ENCODE data around the gene DPP4. TPM values are rescaled to one million over a fixed set of nuclear protein-coding genes. Genes with fewer than 3 reads are reported as not detected.

DPP4 gene
- total RNA-seq, 2 experiments from 2014 or later, result 116 to 152 TPM

DNA sequence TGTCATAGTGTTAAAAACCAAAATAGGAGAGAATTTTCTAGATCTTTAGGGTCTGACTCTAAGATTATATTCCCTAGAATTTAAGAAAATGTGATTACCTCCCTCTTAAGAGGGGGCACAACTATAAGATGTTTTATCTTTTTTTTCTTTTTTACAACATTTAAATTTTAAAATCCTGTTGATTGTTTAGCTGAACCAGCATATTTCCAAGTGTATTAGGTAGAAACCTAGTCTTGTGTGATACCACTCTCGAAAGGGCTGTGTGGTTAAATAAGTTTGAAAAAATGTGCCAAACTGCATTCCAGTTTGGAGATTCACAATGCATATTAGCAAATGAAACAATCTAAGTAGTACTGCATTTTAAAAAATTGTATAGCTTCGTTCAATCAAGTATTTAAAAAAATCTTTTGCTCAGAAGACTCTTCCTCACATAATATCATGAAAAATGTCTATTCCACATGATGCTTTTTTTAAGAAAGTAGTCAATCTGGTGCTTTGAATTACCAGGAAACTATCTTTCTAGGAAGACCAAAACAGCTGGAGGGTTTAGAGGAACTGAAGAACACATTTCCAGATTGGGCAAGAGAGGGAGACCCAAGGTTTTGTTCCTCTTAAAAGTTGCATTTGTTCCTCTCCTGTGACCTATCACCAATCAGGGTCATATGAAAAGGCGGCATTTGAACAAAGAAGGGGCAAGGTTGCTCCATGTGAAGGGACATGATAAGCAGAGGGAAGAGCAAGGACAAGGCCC, 98.8 kb downstream of the DPP4 start:
- Mint-ChIP-seq H3K27ac (peak overlapping the region; percentile 42), H3K27me3 (no peaks in the 10 kb centered on the region), H3K4me1 (peaks cover 65% of the 10 kb centered on the region), H3K4me3 (no peak overlapping the region), H3K9me3 (peaks cover 32% of the 10 kb centered on the region), H3K36me3 (ENCODE audit: low read depth) (peaks cover 40% of the 10 kb centered on the region)
- no peak for DNase-seq
- ChIA-PET CTCF (interaction anchor here (1.7 kb wide), 1 partner anchor 20 kb away, joined by 5 read pairs; no protein-coding TSS in a partner anchor), POLR2A (no interaction called here)

- POLR2A ChIA-PET, result no interaction called here
- Mint-ChIP-seq H3K4me3 (no peak overlapping the region), H3K4me1 (peaks cover 59% of the 10 kb centered on the region), H3K27ac (no peak overlapping the region), H3K9me3 (peaks cover 39% of the 10 kb centered on the region), H3K36me3 (ENCODE audit: low read depth) (peaks cover 46% of the 10 kb centered on the region), H3K27me3 (no peaks in the 10 kb centered on the region)
- DNase-seq, result no peak
- CTCF ChIA-PET, result interaction anchor here (1.7 kb wide), 1 partner anchor 20 kb away, joined by 5 read pairs; no protein-coding TSS in a partner anchor
Measured at GRCh38 chr2:161974461-161974860, 99.6 kb downstream of the DPP4 start.

DNA sequence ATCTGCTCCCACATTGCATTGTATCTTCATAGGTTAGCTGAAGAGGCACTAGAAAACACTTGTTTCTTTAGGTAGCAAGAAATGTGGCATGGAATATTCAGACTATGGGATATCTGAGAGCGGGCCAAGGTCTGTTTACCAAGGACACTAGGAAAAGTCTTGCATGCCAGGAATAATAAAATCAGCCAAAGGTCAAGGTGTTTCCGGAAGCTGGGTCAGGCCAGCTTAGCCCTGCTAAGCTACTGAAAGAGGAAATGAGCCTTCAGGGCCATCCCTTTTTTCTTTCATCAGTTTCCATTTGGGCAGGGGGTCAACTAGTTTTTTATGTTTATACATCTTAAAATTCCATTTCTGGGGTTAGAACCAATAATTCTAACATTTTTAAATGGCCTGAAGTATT, 101.1 kb downstream of the DPP4 start:
- Mint-ChIP-seq H3K27ac (no peak overlapping the region), H3K27me3 (no peaks in the 10 kb centered on the region), H3K36me3 (ENCODE audit: low read depth) (peaks cover 55% of the 10 kb centered on the region), H3K9me3 (peaks cover 46% of the 10 kb centered on the region), H3K4me1 (peaks cover 53% of the 10 kb centered on the region), H3K4me3 (no peak overlapping the region)
- CTCF ChIA-PET, result interaction anchor here (0.6 to 3.1 kb wide), 8 partner anchors 8 to 105 kb away, joined by 3 to 11 read pairs (median 4); no protein-coding TSS in a partner anchor
- DNase-seq, result no peak
- POLR2A ChIA-PET, result interaction anchor here (1.7 kb wide), 1 partner anchor 20 kb away, joined by 3 read pairs; no protein-coding TSS in a partner anchor

GRCh38 chr2:161972232-161972631, 101.8 kb downstream of the DPP4 start:
- DNase-seq, result no peak
- Mint-ChIP-seq H3K4me1 (peaks cover 53% of the 10 kb centered on the region), H3K27ac (no peak overlapping the region), H3K27me3 (no peaks in the 10 kb centered on the region), H3K9me3 (peaks cover 44% of the 10 kb centered on the region), H3K4me3 (no peak overlapping the region), H3K36me3 (ENCODE audit: low read depth) (peaks cover 54% of the 10 kb centered on the region)
- ChIA-PET CTCF (interaction anchor here (0.6 to 3.1 kb wide), 11 partner anchors 9 to 105 kb away, joined by 3 to 11 read pairs (median 3); no protein-coding TSS in a partner anchor), POLR2A (interaction anchor here (1.7 kb wide), 1 partner anchor 21 kb away, joined by 3 read pairs; no protein-coding TSS in a partner anchor)

GRCh38 chr2:161971551-161971950, 102.5 kb downstream of the DPP4 start:
- H3K27me3 Mint-ChIP-seq, result no peaks in the 10 kb centered on the region
- H3K27ac Mint-ChIP-seq, result no peak overlapping the region

GRCh38 chr2:161969159-161969558, 104.9 kb downstream of the DPP4 start:
- Mint-ChIP-seq H3K4me1 (peaks cover 49% of the 10 kb centered on the region), H3K4me3 (no peak overlapping the region), H3K27ac (no peak overlapping the region), H3K9me3 (peaks cover 32% of the 10 kb centered on the region), H3K27me3 (no peaks in the 10 kb centered on the region), H3K36me3 (ENCODE audit: low read depth) (peaks cover 48% of the 10 kb centered on the region)
- ChIA-PET POLR2A (no interaction called here), CTCF (interaction anchor here (1.1 to 1.5 kb wide), 3 partner anchors 11 to 26 kb away, joined by 3 to 7 read pairs (median 3); no protein-coding TSS in a partner anchor)
- DNase-seq, result no peak

More at GRCh38 chr2:161971551-161971950, 102.5 kb downstream of the DPP4 start:
- Mint-ChIP-seq H3K36me3 (ENCODE audit: low read depth) (peaks cover 55% of the 10 kb centered on the region), H3K4me1 (peaks cover 54% of the 10 kb centered on the region), H3K9me3 (peaks cover 43% of the 10 kb centered on the region), H3K4me3 (no peak overlapping the region)
- DNase-seq, result no peak
- POLR2A ChIA-PET, result no interaction called here
- CTCF ChIA-PET, result interaction anchor here (0.6 to 3.1 kb wide), 8 partner anchors 9 to 84 kb away, joined by 3 to 11 read pairs (median 3); no protein-coding TSS in a partner anchor

DNA sequence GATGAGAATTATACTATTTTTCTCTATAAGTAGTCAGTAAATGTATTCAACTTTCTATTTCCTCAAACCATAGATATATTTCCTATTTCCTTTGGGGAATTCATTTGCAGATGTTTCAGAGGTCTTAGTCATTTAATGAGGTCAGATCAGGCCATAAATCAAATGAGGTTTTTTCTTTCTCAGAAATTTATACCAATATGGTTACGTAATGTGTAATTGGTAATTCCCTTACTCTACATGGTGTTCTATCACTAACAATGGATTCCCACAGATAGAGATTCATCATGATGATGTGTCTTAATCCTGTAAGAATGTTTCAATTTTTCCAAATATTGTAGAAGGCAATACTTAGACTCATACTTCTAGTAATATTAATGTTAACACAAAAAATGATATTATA, 108.0 kb downstream of the DPP4 start:
- no peak overlapping the region for H3K4me3 Mint-ChIP-seq
- peaks cover 47% of the 10 kb centered on the region for H3K36me3 Mint-ChIP-seq (ENCODE audit: low read depth)
- H3K27me3 Mint-ChIP-seq, result no peaks in the 10 kb centered on the region
- H3K9me3 Mint-ChIP-seq, result peaks cover 33% of the 10 kb centered on the region
- peaks cover 39% of the 10 kb centered on the region for H3K4me1 Mint-ChIP-seq
- ChIA-PET CTCF (no interaction called here), POLR2A (no interaction called here)
- DNase-seq, result no peak
- no peak overlapping the region for H3K27ac Mint-ChIP-seq

DNA sequence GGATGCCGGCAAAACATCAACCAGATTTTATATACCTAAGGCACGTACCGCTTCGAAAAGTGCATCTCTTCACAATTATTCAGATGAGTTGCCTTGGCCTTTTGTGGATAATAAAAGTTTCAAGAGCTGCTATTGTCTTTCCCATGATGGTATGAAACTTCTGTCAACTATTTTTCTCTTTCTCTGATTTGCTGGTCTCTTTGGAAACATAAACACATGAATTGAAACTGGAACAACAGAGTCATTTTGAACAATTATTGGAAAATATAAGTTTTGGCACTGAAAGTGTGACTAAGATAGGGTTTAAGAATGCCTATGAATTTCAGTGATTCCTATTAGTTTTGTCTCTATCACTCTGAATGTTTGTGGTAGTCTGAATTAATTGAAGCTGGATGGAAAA, 109.9 kb downstream of the DPP4 start:
- Mint-ChIP-seq H3K4me1 (peaks cover 41% of the 10 kb centered on the region), H3K4me3 (no peak overlapping the region), H3K27ac (peak overlapping the region; percentile 25), H3K9me3 (peaks cover 23% of the 10 kb centered on the region), H3K36me3 (ENCODE audit: low read depth) (peaks cover 44% of the 10 kb centered on the region), H3K27me3 (no peaks in the 10 kb centered on the region)
- CTCF ChIA-PET, result interaction anchor here (1.6 kb wide), 1 partner anchor 10 kb away, joined by 3 read pairs; no protein-coding TSS in a partner anchor
- POLR2A ChIA-PET, result interaction anchor here (1.1 kb wide), 1 partner anchor 11 kb away, joined by 4 read pairs; no protein-coding TSS in a partner anchor
- no peak for DNase-seq

DNA sequence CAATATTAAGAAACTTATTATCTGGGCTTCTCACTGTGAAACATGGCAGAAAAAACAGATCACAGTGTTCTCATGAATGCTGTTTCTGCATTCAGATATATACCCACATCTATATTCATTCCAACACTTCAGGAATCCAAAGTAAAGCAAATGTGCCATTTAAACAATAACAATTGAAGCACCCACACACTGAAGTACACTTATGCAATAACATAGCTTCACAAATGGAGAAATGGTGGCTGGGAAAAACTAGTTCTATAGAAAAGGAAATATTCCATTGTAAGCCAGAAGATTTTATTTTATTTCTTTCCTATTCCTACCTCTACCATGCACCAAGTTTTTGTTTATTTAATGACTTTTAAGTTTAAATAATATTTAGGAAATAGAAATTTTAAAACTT, 111.9 kb downstream of the DPP4 start:
- CTCF ChIA-PET, result interaction anchor here (0.7 kb wide), 1 partner anchor 11 kb away, joined by 3 read pairs; no protein-coding TSS in a partner anchor
- Mint-ChIP-seq H3K27me3 (no peaks in the 10 kb centered on the region), H3K9me3 (peaks cover 18% of the 10 kb centered on the region), H3K4me1 (peaks cover 38% of the 10 kb centered on the region), H3K36me3 (ENCODE audit: low read depth) (peaks cover 37% of the 10 kb centered on the region), H3K4me3 (no peak overlapping the region), H3K27ac (no peak overlapping the region)
- no peak for DNase-seq
- POLR2A ChIA-PET, result no interaction called here

DNA sequence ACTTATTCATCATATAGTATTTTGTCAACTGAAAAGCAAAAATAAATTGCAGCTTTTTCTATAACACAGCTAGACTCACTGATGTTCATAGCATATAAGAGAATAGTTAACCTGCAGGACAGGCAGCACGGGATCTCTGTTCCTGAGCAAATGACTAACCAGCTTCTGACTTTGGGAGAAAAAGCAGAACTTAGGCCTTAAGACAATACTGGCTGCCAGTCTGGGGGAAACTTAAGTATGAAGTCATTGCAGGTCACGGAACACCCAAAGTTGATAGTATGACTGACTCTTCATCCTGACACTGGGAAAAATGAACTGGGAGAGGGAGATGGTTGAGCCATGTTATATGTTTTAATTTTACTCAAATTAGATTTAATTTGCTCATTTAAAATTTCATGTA, 113.0 kb downstream of the DPP4 start:
- H3K27me3 Mint-ChIP-seq, result no peaks in the 10 kb centered on the region
- CTCF ChIA-PET, result interaction anchor here (1.0 to 1.3 kb wide), 3 partner anchors 10 to 17 kb away, joined by 3 to 4 read pairs (median 3); no protein-coding TSS in a partner anchor
- DNase-seq, result no peak
- no peak overlapping the region for H3K27ac Mint-ChIP-seq
- peaks cover 45% of the 10 kb centered on the region for H3K4me1 Mint-ChIP-seq
- POLR2A ChIA-PET, result no interaction called here
- H3K36me3 Mint-ChIP-seq (ENCODE audit: low read depth), result peaks cover 42% of the 10 kb centered on the region
- no peak overlapping the region for H3K4me3 Mint-ChIP-seq
- H3K9me3 Mint-ChIP-seq, result peaks cover 18% of the 10 kb centered on the region

DNA sequence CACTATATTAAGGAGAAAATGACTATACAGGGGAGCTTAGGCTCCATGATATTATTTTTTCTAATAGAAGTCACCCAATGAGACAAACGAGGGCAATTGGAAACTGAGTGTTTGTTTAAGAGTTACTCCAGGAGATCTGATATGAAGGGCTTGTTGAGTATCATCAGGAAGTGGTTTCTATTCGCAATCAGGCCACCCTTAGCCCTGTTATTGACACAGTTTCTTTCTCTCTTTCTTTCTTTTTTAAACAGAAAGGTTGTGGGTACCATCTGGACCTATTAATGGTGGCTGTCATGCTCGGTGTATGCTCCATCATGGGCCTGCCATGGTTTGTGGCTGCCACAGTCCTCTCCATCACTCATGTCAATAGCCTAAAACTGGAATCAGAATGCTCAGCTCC, 117.3 kb downstream of the DPP4 start:
- H3K27ac Mint-ChIP-seq, result peak overlapping the region; percentile 84
- CTCF ChIA-PET, result interaction anchor here (0.9 kb wide), 1 partner anchor 58 kb away, joined by 3 read pairs; no protein-coding TSS in a partner anchor
- peaks cover 63% of the 10 kb centered on the region for H3K4me1 Mint-ChIP-seq
- peaks cover 17% of the 10 kb centered on the region for H3K9me3 Mint-ChIP-seq
- H3K36me3 Mint-ChIP-seq (ENCODE audit: low read depth), result peaks cover 39% of the 10 kb centered on the region
- POLR2A ChIA-PET, result no interaction called here
- peak; percentile 28 for DNase-seq
- no peaks in the 10 kb centered on the region for H3K27me3 Mint-ChIP-seq
- H3K4me3 Mint-ChIP-seq, result peak overlapping the region; percentile 35

GRCh38 chr2:161955211-161955610, 118.8 kb downstream of the DPP4 start:
- H3K4me3 Mint-ChIP-seq, result no peak overlapping the region
- peaks cover 69% of the 10 kb centered on the region for H3K4me1 Mint-ChIP-seq
- no peaks in the 10 kb centered on the region for H3K27me3 Mint-ChIP-seq
- H3K9me3 Mint-ChIP-seq, result peaks cover 17% of the 10 kb centered on the region
- ChIA-PET POLR2A (interaction anchor here (3.0 kb wide), 1 partner anchor 38 kb away, joined by 21 read pairs; no protein-coding TSS in a partner anchor), CTCF (interaction anchor here (1.1 to 2.0 kb wide), 5 partner anchors 9 to 23 kb away, joined by 3 to 7 read pairs (median 4); no protein-coding TSS in a partner anchor)
- peak overlapping the region; percentile 78 for H3K27ac Mint-ChIP-seq
- peaks cover 33% of the 10 kb centered on the region for H3K36me3 Mint-ChIP-seq (ENCODE audit: low read depth)
- no peak for DNase-seq

- peak overlapping the region; percentile 92 for H3K27ac Mint-ChIP-seq
- DNase-seq, result peak; percentile 50
- peaks cover 23% of the 10 kb centered on the region for H3K36me3 Mint-ChIP-seq (ENCODE audit: low read depth)
- POLR2A ChIA-PET, result interaction anchor here (1.4 to 3.0 kb wide), 2 partner anchors 10 to 39 kb away, joined by 4 to 21 read pairs; no protein-coding TSS in a partner anchor
- no peaks in the 10 kb centered on the region for H3K27me3 Mint-ChIP-seq
- H3K4me1 Mint-ChIP-seq, result peaks cover 63% of the 10 kb centered on the region
- H3K4me3 Mint-ChIP-seq, result no peak overlapping the region
- peaks cover 10% of the 10 kb centered on the region for H3K9me3 Mint-ChIP-seq
- CTCF ChIA-PET, result interaction anchor here (0.6 to 2.4 kb wide), 11 partner anchors 10 to 171 kb away, joined by 3 to 9 read pairs (median 3); no protein-coding TSS in a partner anchor
Measured at GRCh38 chr2:161954103-161954502, 119.9 kb downstream of the DPP4 start.

All from activated CD4-positive, alpha-beta T cell treated with anti-CD3 and anti-CD28 coated beads, Interleukin-2, amount 10 ng/mL, durations not matched to agents 7 days and 5 days (primary cell).